Nephron (organoid): ENCODE measurements around the gene SERPINA1.

Experiments used
- H3K27ac Mint-ChIP-seq, 3 experiments: 2 replicates each; pipeline ENCODE4 v1.8.0; 2020; ENCODE audit warnings: mixed read lengths in 3 of 3, mild to moderate bottlenecking in 2 of 3, moderate library complexity in 1 of 3
- H3K27me3 Mint-ChIP-seq: 2 replicates; pipeline ENCODE4 v1.8.0; 2021; ENCODE audit warnings: low read depth, mild to moderate bottlenecking, moderate library complexity, mixed read lengths
- H3K36me3 Mint-ChIP-seq: 2 replicates; pipeline ENCODE4 v1.8.0; 2020; ENCODE audit warnings: low read depth, mixed read lengths
- H3K4me1 Mint-ChIP-seq: 2 replicates; pipeline ENCODE4 v1.8.0; 2020; ENCODE audit warnings: mixed read lengths
- H3K4me3 Mint-ChIP-seq, 3 experiments: 2 replicates each; pipeline ENCODE4 v1.8.0; 2020; ENCODE audit warnings: mild to moderate bottlenecking in 3 of 3, mixed read lengths in 3 of 3, moderate library complexity in 2 of 3
- H3K9me3 Mint-ChIP-seq: 2 replicates; pipeline ENCODE4 v1.8.0; 2020; ENCODE audit warnings: mixed read lengths
- CTCF ChIP-seq, 3 experiments: fragments of 200-600 bp; sonication (generic); IDR thresholded peaks; one replicate each; pipeline ENCODE4 v1.5.0; 2021; ENCODE audit warnings: antibody characterized with exemption in 3 of 3; ENCODE audit not compliant: unreplicated experiment in 3 of 3

The SERPINA1 gene

GRCh38 chr14:94363151-94363624 is 25.2 kb downstream of the SERPINA1 start:
- H3K4me3 Mint-ChIP-seq, result no peak overlapping the region
- peaks cover 4% of the 10 kb centered on the region for H3K27me3 Mint-ChIP-seq
- H3K9me3 Mint-ChIP-seq, result no peaks in the 10 kb centered on the region
- H3K27ac Mint-ChIP-seq, result no peak overlapping the region
- TF ChIP-seq CTCF (IDR thresholded peaks at IDR 0.05; ENCODE audit: unreplicated experiment in 3 of 3), result no peak
- no peaks in the 10 kb centered on the region for H3K36me3 Mint-ChIP-seq
- no peaks in the 10 kb centered on the region for H3K4me1 Mint-ChIP-seq

- Mint-ChIP-seq H3K4me1 (no peaks in the 10 kb centered on the region), H3K9me3 (no peaks in the 10 kb centered on the region), H3K27me3 (peaks cover 8% of the 10 kb centered on the region), H3K36me3 (no peaks in the 10 kb centered on the region), H3K4me3 (no peak overlapping the region), H3K27ac (no peak overlapping the region)
- TF ChIP-seq CTCF (IDR thresholded peaks at IDR 0.05; ENCODE audit: unreplicated experiment in 3 of 3), result no peak
Observed at GRCh38 chr14:94362614-94363133, 25.7 kb downstream of the SERPINA1 start.

- H3K4me3 Mint-ChIP-seq, result no peak overlapping the region
- no peak for TF ChIP-seq CTCF (IDR thresholded peaks at IDR 0.05; ENCODE audit: unreplicated experiment in 3 of 3)
- no peaks in the 10 kb centered on the region for H3K9me3 Mint-ChIP-seq
- no peaks in the 10 kb centered on the region for H3K36me3 Mint-ChIP-seq
- H3K27me3 Mint-ChIP-seq, result peaks cover 10% of the 10 kb centered on the region
- no peak overlapping the region for H3K27ac Mint-ChIP-seq
- H3K4me1 Mint-ChIP-seq, result no peaks in the 10 kb centered on the region
Observed at GRCh38 chr14:94361682-94362081, 26.7 kb downstream of the SERPINA1 start.

- Mint-ChIP-seq H3K36me3 (no peaks in the 10 kb centered on the region), H3K9me3 (no peaks in the 10 kb centered on the region)
- no peak for TF ChIP-seq CTCF (IDR thresholded peaks at IDR 0.05; ENCODE audit: unreplicated experiment in 3 of 3)
Observed at GRCh38 chr14:94360945-94361565, 27.3 kb downstream of the SERPINA1 start.

GRCh38 chr14:94357166-94357565 is 31.2 kb downstream of the SERPINA1 start:
- H3K36me3 Mint-ChIP-seq, result no peaks in the 10 kb centered on the region
- no peak for TF ChIP-seq CTCF (IDR thresholded peaks at IDR 0.05; ENCODE audit: unreplicated experiment in 3 of 3)
- no peaks in the 10 kb centered on the region for H3K4me1 Mint-ChIP-seq
- no peaks in the 10 kb centered on the region for H3K9me3 Mint-ChIP-seq
- peaks cover 24% of the 10 kb centered on the region for H3K27me3 Mint-ChIP-seq
- no peak overlapping the region for H3K27ac Mint-ChIP-seq
- no peak overlapping the region for H3K4me3 Mint-ChIP-seq

More at GRCh38 chr14:94360945-94361565, 27.3 kb downstream of the SERPINA1 start:
- peaks cover 15% of the 10 kb centered on the region for H3K27me3 Mint-ChIP-seq
- H3K4me3 Mint-ChIP-seq, result no peak overlapping the region
- no peaks in the 10 kb centered on the region for H3K4me1 Mint-ChIP-seq
- H3K27ac Mint-ChIP-seq, result no peak overlapping the region
